ENCODE results near the gene OTOF. TPM values are rescaled to one million over a fixed set of nuclear protein-coding genes. Genes with fewer than 3 reads are reported as not detected.

The OTOF gene
- polyA plus RNA-seq, 3 donors = 0.51 TPM; not detected in 2

- peaks cover 7 to 26% (median 12%) of the 10 kb centered on the region in 3 donors for H3K27me3 Mint-ChIP-seq (ENCODE audit: low read depth in 3 of 3)
- Histone ChIP-seq H3K27me3 (ENCODE audit: control insufficient read depth in 2 of 2, insufficient read depth in 2 of 2, low read length in 2 of 2) (no peaks in the 10 kb centered on the region), H4K20me1 (ENCODE audit: insufficient read depth, low read length) (no peaks in the 10 kb centered on the region), H2AFZ (ENCODE audit: insufficient read depth, low read depth, low read length, poor library complexity, severe bottlenecking) (no peak overlapping the region), H3K4me3 (replicated peaks in 1 of 3; ENCODE audit: low read depth in 2 of 3, low read length in 3 of 3) (no peak overlapping the region), H3K9me3 (replicated peaks in 1 of 2; ENCODE audit: control insufficient read depth in 1 of 2, insufficient read depth in 1 of 2, low read length in 2 of 2) (no peaks in the 10 kb centered on the region), H3K4me1 (ENCODE audit: control insufficient read depth in 1 of 2, insufficient read depth in 2 of 2, low read length in 2 of 2) (no peaks in the 10 kb centered on the region), H3K36me3 (replicated peaks in 1 of 2; ENCODE audit: control insufficient read depth in 1 of 2, insufficient read depth in 2 of 2, low read length in 2 of 2) (no peaks in the 10 kb centered on the region), H3K27ac (ENCODE audit: low read depth in 1 of 2, low read length in 2 of 2) (no peak overlapping the region), H3K79me2 (ENCODE audit: insufficient read depth, low read length) (no peaks in the 10 kb centered on the region), H3K4me2 (replicated peaks; ENCODE audit: extremely low read depth, low read length, poor library complexity, severe bottlenecking) (no peak overlapping the region), H3K9ac (ENCODE audit: insufficient read depth, low read length, poor library complexity, severe bottlenecking) (no peak overlapping the region)
- intact Hi-C loops (cut with micrococcal nuclease) = no loop called here
- H3K4me1 Mint-ChIP-seq = no peaks in the 10 kb centered on the region
- no peak overlapping the region for H3K27ac Mint-ChIP-seq
- no peaks in the 10 kb centered on the region for H3K36me3 Mint-ChIP-seq
- no peak overlapping the region for H3K4me3 Mint-ChIP-seq
- no peak for DNase-seq
- no peak for TF ChIP-seq CTCF (IDR thresholded peaks at IDR 0.05)
- no peaks in the 10 kb centered on the region for H3K9me3 Mint-ChIP-seq
- WGBS (ENCODE audit: insufficient coverage) = 78% methylated on average over 6 of the region's 11 CpGs
These were observed 38.9 kb upstream of the OTOF start for GRCh38 chr2:26516781-26517180.

GRCh38 chr2:26516246-26516645 lies 38.3 kb upstream of the OTOF start:
- H3K27ac ChIP-seq (ENCODE audit: low read depth in 1 of 2, low read length in 2 of 2) = no peak overlapping the region
- no peak overlapping the region for H3K4me3 ChIP-seq (replicated peaks in 1 of 3; ENCODE audit: low read depth in 2 of 3, low read length in 3 of 3)
- no peaks in the 10 kb centered on the region for H3K36me3 ChIP-seq (replicated peaks in 1 of 2; ENCODE audit: control insufficient read depth in 1 of 2, insufficient read depth in 2 of 2, low read length in 2 of 2)
- H3K9me3 ChIP-seq (replicated peaks in 1 of 2; ENCODE audit: control insufficient read depth in 1 of 2, insufficient read depth in 1 of 2, low read length in 2 of 2) = no peaks in the 10 kb centered on the region
- H3K9me3 Mint-ChIP-seq = no peaks in the 10 kb centered on the region
- H3K4me2 ChIP-seq (replicated peaks; ENCODE audit: extremely low read depth, low read length, poor library complexity, severe bottlenecking) = no peak overlapping the region
- no peaks in the 10 kb centered on the region for H3K79me2 ChIP-seq (ENCODE audit: insufficient read depth, low read length)
- H3K9ac ChIP-seq (ENCODE audit: insufficient read depth, low read length, poor library complexity, severe bottlenecking) = no peak overlapping the region
- no peak for DNase-seq
- no peaks in the 10 kb centered on the region for H3K27me3 ChIP-seq (ENCODE audit: control insufficient read depth in 2 of 2, insufficient read depth in 2 of 2, low read length in 2 of 2)
- no peaks in the 10 kb centered on the region for H4K20me1 ChIP-seq (ENCODE audit: insufficient read depth, low read length)
- H3K27ac Mint-ChIP-seq = no peak overlapping the region
- WGBS (ENCODE audit: insufficient coverage) = 97% methylated on average over 5 of the region's 10 CpGs
- H3K4me1 Mint-ChIP-seq = no peaks in the 10 kb centered on the region
- H3K27me3 Mint-ChIP-seq (ENCODE audit: low read depth in 3 of 3) = peaks cover 7 to 26% (median 9%) of the 10 kb centered on the region in 3 donors
- no peaks in the 10 kb centered on the region for H3K4me1 ChIP-seq (ENCODE audit: control insufficient read depth in 1 of 2, insufficient read depth in 2 of 2, low read length in 2 of 2)
- H3K36me3 Mint-ChIP-seq = no peaks in the 10 kb centered on the region
- intact Hi-C loops (cut with micrococcal nuclease) = no loop called here
- no peak overlapping the region for H2AFZ ChIP-seq (ENCODE audit: insufficient read depth, low read depth, low read length, poor library complexity, severe bottlenecking)
- no peak for TF ChIP-seq CTCF (IDR thresholded peaks at IDR 0.05)
- no peak overlapping the region for H3K4me3 Mint-ChIP-seq

All from CD14-positive monocyte (primary cell).